ENCODE data around the gene SCFD1. TPM values are rescaled to one million over a fixed set of nuclear protein-coding genes. Genes with fewer than 3 reads are reported as not detected.

The SCFD1 gene
- total RNA-seq, 1 donor from 2014 or later, result 111 TPM

- Histone ChIP-seq H3K36me3 (ENCODE audit: control insufficient read depth in 3 of 3, insufficient read depth in 3 of 3, low read length in 3 of 3) (peaks cover 0 to 21% (median 16%) of the 10 kb centered on the region in 3 donors), H3K27ac (ENCODE audit: low read depth, low read length) (no peak overlapping the region), H3K9ac (ENCODE audit: low read depth in 1 of 3, low read length in 3 of 3) (no peak overlapping the region), H3K4me1 (ENCODE audit: control insufficient read depth in 3 of 3, insufficient read depth in 3 of 3, low read length in 3 of 3) (no peaks in the 10 kb centered on the region), H3K9me3 (ENCODE audit: control insufficient read depth in 3 of 3, low read length in 3 of 3) (no peaks in the 10 kb centered on the region), H3K27me3 (ENCODE audit: control insufficient read depth in 3 of 3, insufficient read depth in 3 of 3, low read length in 3 of 3) (no peaks in the 10 kb centered on the region), H3K4me3 (ENCODE audit: low read length in 3 of 3) (no peak overlapping the region)
Observed at GRCh38 chr14:30725763-30726162, 103.6 kb downstream of the SCFD1 start.

GRCh38 chr14:30728471-30728870, 106.4 kb downstream of the SCFD1 start:
- Histone ChIP-seq H3K36me3 (ENCODE audit: control insufficient read depth in 3 of 3, insufficient read depth in 3 of 3, low read length in 3 of 3) (peaks cover 0 to 17% (median 17%) of the 10 kb centered on the region in 3 donors), H3K27me3 (ENCODE audit: control insufficient read depth in 3 of 3, insufficient read depth in 3 of 3, low read length in 3 of 3) (no peaks in the 10 kb centered on the region), H3K4me1 (ENCODE audit: control insufficient read depth in 3 of 3, insufficient read depth in 3 of 3, low read length in 3 of 3) (no peaks in the 10 kb centered on the region), H3K9me3 (ENCODE audit: control insufficient read depth in 3 of 3, low read length in 3 of 3) (no peaks in the 10 kb centered on the region), H3K4me3 (ENCODE audit: low read length in 3 of 3) (no peak overlapping the region), H3K27ac (ENCODE audit: low read depth, low read length) (no peak overlapping the region), H3K9ac (ENCODE audit: low read depth in 1 of 3, low read length in 3 of 3) (no peak overlapping the region)

DNA sequence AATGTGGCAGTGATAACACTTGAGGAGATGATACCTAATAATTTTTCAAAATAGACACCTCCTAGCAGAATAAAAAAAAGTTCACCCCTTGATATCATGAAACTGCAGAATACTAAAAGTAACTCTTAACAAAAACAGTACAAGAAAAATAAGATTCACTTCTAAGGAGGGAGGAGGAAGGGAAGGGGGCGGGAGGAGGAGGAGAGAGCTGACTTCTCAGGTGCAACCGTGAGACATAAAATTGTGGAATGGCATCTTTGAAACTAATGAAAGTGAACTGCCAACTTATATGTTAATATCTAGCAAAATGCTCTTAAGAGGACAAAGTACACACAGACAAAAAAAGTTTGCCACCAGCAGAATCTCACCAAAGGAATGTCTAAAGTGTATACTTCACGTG, 115.8 kb downstream of the SCFD1 start:
- Histone ChIP-seq H3K27ac (ENCODE audit: low read depth, low read length) (no peak overlapping the region), H3K4me3 (ENCODE audit: low read length in 3 of 3) (no peak overlapping the region), H3K9ac (ENCODE audit: low read depth in 1 of 3, low read length in 3 of 3) (no peak overlapping the region), H3K36me3 (ENCODE audit: control insufficient read depth in 3 of 3, insufficient read depth in 3 of 3, low read length in 3 of 3) (peaks cover 0 to 19% (median 18%) of the 10 kb centered on the region in 3 donors), H3K4me1 (ENCODE audit: control insufficient read depth in 3 of 3, insufficient read depth in 3 of 3, low read length in 3 of 3) (no peaks in the 10 kb centered on the region), H3K27me3 (ENCODE audit: control insufficient read depth in 3 of 3, insufficient read depth in 3 of 3, low read length in 3 of 3) (no peaks in the 10 kb centered on the region), H3K9me3 (ENCODE audit: control insufficient read depth in 3 of 3, low read length in 3 of 3) (no peaks in the 10 kb centered on the region)

GRCh38 chr14:30738978-30739377, 116.9 kb downstream of the SCFD1 start:
- H3K4me3 ChIP-seq (ENCODE audit: low read length in 3 of 3), result no peak overlapping the region
- no peaks in the 10 kb centered on the region for H3K9me3 ChIP-seq (ENCODE audit: control insufficient read depth in 3 of 3, low read length in 3 of 3)
- H3K36me3 ChIP-seq (ENCODE audit: control insufficient read depth in 3 of 3, insufficient read depth in 3 of 3, low read length in 3 of 3), result peaks cover 0 to 19% (median 13%) of the 10 kb centered on the region in 3 donors
- no peaks in the 10 kb centered on the region for H3K27me3 ChIP-seq (ENCODE audit: control insufficient read depth in 3 of 3, insufficient read depth in 3 of 3, low read length in 3 of 3)
- H3K27ac ChIP-seq (ENCODE audit: low read depth, low read length), result no peak overlapping the region
- H3K4me1 ChIP-seq (ENCODE audit: control insufficient read depth in 3 of 3, insufficient read depth in 3 of 3, low read length in 3 of 3), result no peaks in the 10 kb centered on the region
- H3K9ac ChIP-seq (ENCODE audit: low read depth in 1 of 3, low read length in 3 of 3), result no peak overlapping the region

DNA sequence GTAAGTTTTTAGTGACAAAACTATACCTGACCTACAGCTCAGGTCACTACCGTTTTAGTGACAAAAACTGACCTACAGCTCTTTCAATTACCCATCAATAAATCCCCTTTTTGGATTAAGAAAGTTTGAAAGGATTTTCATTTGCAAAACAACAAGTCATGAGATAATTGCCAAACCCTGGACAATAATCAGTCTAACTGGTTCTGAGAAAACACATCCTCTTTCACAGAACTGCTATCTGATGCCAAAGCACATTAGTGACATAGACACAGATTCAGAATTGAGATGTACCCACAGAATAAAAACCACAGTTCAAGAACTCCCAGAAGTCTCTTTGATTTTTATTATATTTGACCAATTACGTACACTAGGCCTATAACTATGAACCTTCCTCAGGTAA, 126.2 kb downstream of the SCFD1 start:
- Histone ChIP-seq H3K36me3 (ENCODE audit: control insufficient read depth in 3 of 3, insufficient read depth in 3 of 3, low read length in 3 of 3) (no peaks in the 10 kb centered on the region), H3K4me3 (ENCODE audit: low read length in 3 of 3) (no peak overlapping the region), H3K27ac (ENCODE audit: low read depth, low read length) (no peak overlapping the region), H3K4me1 (ENCODE audit: control insufficient read depth in 3 of 3, insufficient read depth in 3 of 3, low read length in 3 of 3) (no peaks in the 10 kb centered on the region), H3K9ac (ENCODE audit: low read depth in 1 of 3, low read length in 3 of 3) (no peak overlapping the region), H3K27me3 (ENCODE audit: control insufficient read depth in 3 of 3, insufficient read depth in 3 of 3, low read length in 3 of 3) (peaks cover 0 to under 1% (median 0%) of the 10 kb centered on the region in 3 donors), H3K9me3 (ENCODE audit: control insufficient read depth in 3 of 3, low read length in 3 of 3) (no peaks in the 10 kb centered on the region)

- no peaks in the 10 kb centered on the region for H3K9me3 ChIP-seq (ENCODE audit: control insufficient read depth in 3 of 3, low read length in 3 of 3)
- H3K27me3 ChIP-seq (ENCODE audit: control insufficient read depth in 3 of 3, insufficient read depth in 3 of 3, low read length in 3 of 3), result peaks cover 0 to 3% (median 0%) of the 10 kb centered on the region in 3 donors
- no peak overlapping the region for H3K9ac ChIP-seq (ENCODE audit: low read depth in 1 of 3, low read length in 3 of 3)
- H3K4me1 ChIP-seq (ENCODE audit: control insufficient read depth in 3 of 3, insufficient read depth in 3 of 3, low read length in 3 of 3), result no peaks in the 10 kb centered on the region
- no peak overlapping the region for H3K4me3 ChIP-seq (ENCODE audit: low read length in 3 of 3)
- no peak overlapping the region for H3K27ac ChIP-seq (ENCODE audit: low read depth, low read length)
- no peaks in the 10 kb centered on the region for H3K36me3 ChIP-seq (ENCODE audit: control insufficient read depth in 3 of 3, insufficient read depth in 3 of 3, low read length in 3 of 3)
Observed at GRCh38 chr14:30751646-30752416, 129.7 kb downstream of the SCFD1 start.

DNA sequence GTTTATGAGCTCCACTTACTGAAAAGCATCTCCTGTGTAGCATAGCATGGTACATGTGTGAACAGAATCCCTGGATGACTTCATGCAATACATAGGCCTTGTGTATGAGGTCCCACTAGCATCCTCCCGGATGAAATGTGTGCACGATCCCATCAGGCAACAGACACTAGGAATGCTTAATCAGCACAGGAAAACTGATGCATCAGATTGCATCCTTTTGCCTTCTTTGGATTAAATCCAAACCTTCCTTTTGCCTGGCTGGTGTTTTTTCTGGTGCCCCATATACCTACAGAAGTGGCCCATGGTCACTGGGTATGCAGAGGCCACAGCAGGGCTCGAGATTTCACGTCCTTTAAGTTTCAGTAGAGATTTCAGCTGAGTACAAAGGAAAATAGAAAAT, 131.3 kb downstream of the SCFD1 start:
- Histone ChIP-seq H3K4me1 (ENCODE audit: control insufficient read depth in 3 of 3, insufficient read depth in 3 of 3, low read length in 3 of 3) (no peaks in the 10 kb centered on the region), H3K27me3 (ENCODE audit: control insufficient read depth in 3 of 3, insufficient read depth in 3 of 3, low read length in 3 of 3) (peaks cover 0 to 3% (median 0%) of the 10 kb centered on the region in 3 donors), H3K9ac (ENCODE audit: low read depth in 1 of 3, low read length in 3 of 3) (no peak overlapping the region), H3K27ac (ENCODE audit: low read depth, low read length) (no peak overlapping the region), H3K36me3 (ENCODE audit: control insufficient read depth in 3 of 3, insufficient read depth in 3 of 3, low read length in 3 of 3) (no peaks in the 10 kb centered on the region), H3K9me3 (ENCODE audit: control insufficient read depth in 3 of 3, low read length in 3 of 3) (no peaks in the 10 kb centered on the region), H3K4me3 (ENCODE audit: low read length in 3 of 3) (no peak overlapping the region)

- Histone ChIP-seq H3K4me3 (ENCODE audit: low read length in 3 of 3) (no peak overlapping the region), H3K27ac (ENCODE audit: low read depth, low read length) (no peak overlapping the region), H3K27me3 (ENCODE audit: control insufficient read depth in 3 of 3, insufficient read depth in 3 of 3, low read length in 3 of 3) (peaks cover 0 to 3% (median 0%) of the 10 kb centered on the region in 3 donors), H3K9ac (ENCODE audit: low read depth in 1 of 3, low read length in 3 of 3) (no peak overlapping the region), H3K36me3 (ENCODE audit: control insufficient read depth in 3 of 3, insufficient read depth in 3 of 3, low read length in 3 of 3) (no peaks in the 10 kb centered on the region), H3K4me1 (ENCODE audit: control insufficient read depth in 3 of 3, insufficient read depth in 3 of 3, low read length in 3 of 3) (no peaks in the 10 kb centered on the region), H3K9me3 (ENCODE audit: control insufficient read depth in 3 of 3, low read length in 3 of 3) (no peaks in the 10 kb centered on the region)
Observed at GRCh38 chr14:30754778-30755177, 132.7 kb downstream of the SCFD1 start.

GRCh38 chr14:30756594-30756993, 134.5 kb downstream of the SCFD1 start:
- Histone ChIP-seq H3K27me3 (ENCODE audit: control insufficient read depth in 3 of 3, insufficient read depth in 3 of 3, low read length in 3 of 3) (peaks cover 0 to 3% (median 0%) of the 10 kb centered on the region in 3 donors), H3K4me1 (ENCODE audit: control insufficient read depth in 3 of 3, insufficient read depth in 3 of 3, low read length in 3 of 3) (no peaks in the 10 kb centered on the region), H3K4me3 (ENCODE audit: low read length in 3 of 3) (no peak overlapping the region), H3K27ac (ENCODE audit: low read depth, low read length) (no peak overlapping the region), H3K36me3 (ENCODE audit: control insufficient read depth in 3 of 3, insufficient read depth in 3 of 3, low read length in 3 of 3) (no peaks in the 10 kb centered on the region), H3K9me3 (ENCODE audit: control insufficient read depth in 3 of 3, low read length in 3 of 3) (no peaks in the 10 kb centered on the region), H3K9ac (ENCODE audit: low read depth in 1 of 3, low read length in 3 of 3) (no peak overlapping the region)

DNA sequence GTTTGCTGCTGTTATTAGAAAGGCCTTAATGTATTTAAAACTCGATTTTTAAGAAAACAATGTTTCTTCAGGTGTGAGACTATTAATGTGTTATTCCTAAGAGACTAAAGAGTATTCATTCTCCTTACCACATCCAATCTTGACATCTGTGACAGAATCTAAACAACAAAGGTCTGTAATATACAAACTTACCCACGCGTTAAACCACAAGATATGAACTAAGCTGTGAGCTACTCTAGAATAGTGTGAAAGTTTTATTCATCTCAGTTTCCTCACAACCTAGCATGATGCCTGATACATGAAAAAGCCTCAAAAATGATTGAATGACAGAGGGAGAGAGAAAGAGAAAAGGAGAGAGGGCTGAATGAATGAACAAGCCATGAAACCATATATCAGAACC, 135.0 kb downstream of the SCFD1 start:
- no peaks in the 10 kb centered on the region for H3K4me1 ChIP-seq (ENCODE audit: control insufficient read depth in 3 of 3, insufficient read depth in 3 of 3, low read length in 3 of 3)
- no peak overlapping the region for H3K9ac ChIP-seq (ENCODE audit: low read depth in 1 of 3, low read length in 3 of 3)
- peaks cover 0 to 3% (median 0%) of the 10 kb centered on the region in 3 donors for H3K27me3 ChIP-seq (ENCODE audit: control insufficient read depth in 3 of 3, insufficient read depth in 3 of 3, low read length in 3 of 3)
- no peak overlapping the region for H3K27ac ChIP-seq (ENCODE audit: low read depth, low read length)
- no peaks in the 10 kb centered on the region for H3K9me3 ChIP-seq (ENCODE audit: control insufficient read depth in 3 of 3, low read length in 3 of 3)
- no peak overlapping the region for H3K4me3 ChIP-seq (ENCODE audit: low read length in 3 of 3)
- no peaks in the 10 kb centered on the region for H3K36me3 ChIP-seq (ENCODE audit: control insufficient read depth in 3 of 3, insufficient read depth in 3 of 3, low read length in 3 of 3)

Data from skeletal muscle tissue (tissue), 4 donors.